ENCODE results near the gene BMPER. TPM values are rescaled to one million over a fixed set of nuclear protein-coding genes. Genes with fewer than 3 reads are reported as not detected.

The BMPER gene
- total and polyA plus RNA-seq, 2 experiments from 2014 or later, result 4.5 to 6.3 TPM

GRCh38 chr7:34109936-34110780 lies 204.8 kb downstream of the BMPER start:
- TF ChIP-seq EZH2 (IDR thresholded peaks at IDR 0.05; ENCODE audit: borderline replicate concordance), result no peak
- TF ChIP-seq EZH2phosphoT487 (IDR thresholded peaks at IDR 0.05; ENCODE audit: low read depth, severe bottlenecking, unreplicated experiment), result no peak
- TF ChIP-seq, protein P1, sequence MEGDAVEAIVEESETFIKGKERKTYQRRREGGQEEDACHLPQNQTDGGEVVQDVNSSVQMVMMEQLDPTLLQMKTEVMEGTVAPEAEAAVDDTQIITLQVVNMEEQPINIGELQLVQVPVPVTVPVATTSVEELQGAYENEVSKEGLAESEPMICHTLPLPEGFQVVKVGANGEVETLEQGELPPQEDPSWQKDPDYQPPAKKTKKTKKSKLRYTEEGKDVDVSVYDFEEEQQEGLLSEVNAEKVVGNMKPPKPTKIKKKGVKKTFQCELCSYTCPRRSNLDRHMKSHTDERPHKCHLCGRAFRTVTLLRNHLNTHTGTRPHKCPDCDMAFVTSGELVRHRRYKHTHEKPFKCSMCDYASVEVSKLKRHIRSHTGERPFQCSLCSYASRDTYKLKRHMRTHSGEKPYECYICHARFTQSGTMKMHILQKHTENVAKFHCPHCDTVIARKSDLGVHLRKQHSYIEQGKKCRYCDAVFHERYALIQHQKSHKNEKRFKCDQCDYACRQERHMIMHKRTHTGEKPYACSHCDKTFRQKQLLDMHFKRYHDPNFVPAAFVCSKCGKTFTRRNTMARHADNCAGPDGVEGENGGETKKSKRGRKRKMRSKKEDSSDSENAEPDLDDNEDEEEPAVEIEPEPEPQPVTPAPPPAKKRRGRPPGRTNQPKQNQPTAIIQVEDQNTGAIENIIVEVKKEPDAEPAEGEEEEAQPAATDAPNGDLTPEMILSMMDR (IDR thresholded peaks at IDR 0.05; ENCODE audit: poor library complexity), result no peak
- no peak overlapping the region for H3K4me3 ChIP-seq
- H4K20me1 ChIP-seq (ENCODE audit: insufficient read depth, poor library complexity, severe bottlenecking), result no peaks in the 10 kb centered on the region
- H3K9me2 ChIP-seq (replicated peaks; ENCODE audit: insufficient read depth), result no peaks in the 10 kb centered on the region
- no peaks in the 10 kb centered on the region for H3K27me3 ChIP-seq
- H3K4me2 ChIP-seq, result no peak overlapping the region
- H3K27ac ChIP-seq, result no peak overlapping the region
- no peak overlapping the region for H2AFZ ChIP-seq
- WGBS (ENCODE audit: low lambda C conversion rate, missing lambda C conversion rate), result 71% methylated on average over 8 of the region's 8 CpGs
- H3K79me2 ChIP-seq, result no peaks in the 10 kb centered on the region
- H3K9me3 ChIP-seq (ENCODE audit: low read depth), result no peaks in the 10 kb centered on the region
- H3K4me1 ChIP-seq (ENCODE audit: insufficient read depth), result no peaks in the 10 kb centered on the region
- no peak for DNase-seq (ENCODE audit: low spot score)
- no peaks in the 10 kb centered on the region for H3K36me3 ChIP-seq (replicated peaks; ENCODE audit: insufficient read depth, low read depth)

DNA sequence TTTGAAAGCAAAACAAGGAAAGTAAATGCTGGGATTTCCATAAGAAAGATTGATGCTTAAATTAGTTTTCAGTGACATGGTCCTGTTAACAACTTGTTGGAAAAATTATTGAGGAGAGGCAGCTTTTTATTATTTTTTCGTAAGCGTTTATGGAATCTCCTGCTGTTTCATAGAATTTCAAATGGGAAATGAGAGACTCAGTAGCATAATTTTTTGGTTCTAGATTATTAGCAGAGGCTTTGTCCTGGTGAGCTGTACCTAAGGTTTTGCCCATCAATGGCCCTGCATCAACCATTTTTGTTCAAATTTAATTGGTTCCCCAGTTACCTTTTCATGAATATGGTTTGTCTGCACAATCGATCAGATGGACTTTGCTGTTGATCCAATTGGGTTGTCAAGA lies 205.7 kb downstream of the BMPER start:
- Histone ChIP-seq H3K79me2 (no peaks in the 10 kb centered on the region), H3K4me3 (no peak overlapping the region), H3K9me3 (ENCODE audit: low read depth) (no peaks in the 10 kb centered on the region), H3K4me1 (ENCODE audit: insufficient read depth) (no peaks in the 10 kb centered on the region), H4K20me1 (ENCODE audit: insufficient read depth, poor library complexity, severe bottlenecking) (no peaks in the 10 kb centered on the region), H3K4me2 (no peak overlapping the region), H3K27ac (no peak overlapping the region), H3K36me3 (replicated peaks; ENCODE audit: insufficient read depth, low read depth) (no peaks in the 10 kb centered on the region), H2AFZ (no peak overlapping the region), H3K27me3 (no peaks in the 10 kb centered on the region), H3K9me2 (replicated peaks; ENCODE audit: insufficient read depth) (no peaks in the 10 kb centered on the region)
- 61% methylated on average over 3 of the region's 3 CpGs for WGBS (ENCODE audit: low lambda C conversion rate, missing lambda C conversion rate)
- DNase-seq (ENCODE audit: low spot score), result no peak
- no peak for TF ChIP-seq EZH2phosphoT487 (IDR thresholded peaks at IDR 0.05; ENCODE audit: low read depth, severe bottlenecking, unreplicated experiment)
- no peak for TF ChIP-seq EZH2 (IDR thresholded peaks at IDR 0.05; ENCODE audit: borderline replicate concordance)
- TF ChIP-seq, protein P1 (IDR thresholded peaks at IDR 0.05; ENCODE audit: poor library complexity), result no peak

GRCh38 chr7:34115503-34115902 lies 210.2 kb downstream of the BMPER start:
- H4K20me1 ChIP-seq (ENCODE audit: insufficient read depth, poor library complexity, severe bottlenecking), result no peaks in the 10 kb centered on the region
- H3K36me3 ChIP-seq (replicated peaks; ENCODE audit: insufficient read depth, low read depth), result no peaks in the 10 kb centered on the region
- DNase-seq (ENCODE audit: low spot score), result no peak
- no peaks in the 10 kb centered on the region for H3K9me2 ChIP-seq (replicated peaks; ENCODE audit: insufficient read depth)
- no peak overlapping the region for H3K4me2 ChIP-seq
- no peak overlapping the region for H3K4me3 ChIP-seq
- WGBS (ENCODE audit: low lambda C conversion rate, missing lambda C conversion rate), result 100% methylated on average over 1 of the region's 1 CpG
- no peaks in the 10 kb centered on the region for H3K9me3 ChIP-seq (ENCODE audit: low read depth)
- H3K27ac ChIP-seq, result no peak overlapping the region
- no peaks in the 10 kb centered on the region for H3K27me3 ChIP-seq
- H2AFZ ChIP-seq, result no peak overlapping the region
- H3K79me2 ChIP-seq, result no peaks in the 10 kb centered on the region
- TF ChIP-seq, protein P1 (IDR thresholded peaks at IDR 0.05; ENCODE audit: poor library complexity), result no peak
- TF ChIP-seq EZH2phosphoT487 (IDR thresholded peaks at IDR 0.05; ENCODE audit: low read depth, severe bottlenecking, unreplicated experiment) (no peak), EZH2 (IDR thresholded peaks at IDR 0.05; ENCODE audit: borderline replicate concordance) (no peak)
- no peaks in the 10 kb centered on the region for H3K4me1 ChIP-seq (ENCODE audit: insufficient read depth)
